ACC112 (cell line): ENCODE data around the gene RNH1.

Experiments used
- H2AFZ ChIP-seq: fragments of 200-600 bp; sonication (generic); one replicate; pipeline ENCODE4 v1.6.0; 2017; ENCODE audit warnings: antibody characterized with exemption, low read length; ENCODE audit not compliant: unreplicated experiment
- H3K27ac ChIP-seq: fragments of 200-600 bp; sonication (generic); 2 replicates; pipeline ENCODE4 v1.5.1; 2014; ENCODE audit warnings: low read depth, mild to moderate bottlenecking, antibody characterized with exemption, low read length, moderate library complexity
- H3K27me3 ChIP-seq: fragments of 200-600 bp; sonication (generic); 2 replicates; pipeline ENCODE4 v1.6.1; 2014; ENCODE audit warnings: mild to moderate bottlenecking, antibody characterized with exemption, low read length, moderate library complexity, mixed read lengths; ENCODE audit not compliant: insufficient read depth
- H3K36me3 ChIP-seq: fragments of 200-600 bp; sonication (generic); 2 replicates; pipeline ENCODE4 v1.6.1; 2016; ENCODE audit warnings: mild to moderate bottlenecking, antibody characterized with exemption, low read length, moderate library complexity, mixed read lengths; ENCODE audit not compliant: insufficient read depth
- H3K4me1 ChIP-seq: fragments of 200-600 bp; sonication (generic); one replicate; pipeline ENCODE4 v1.6.1; 2016; ENCODE audit warnings: low read length, mixed read lengths; ENCODE audit not compliant: insufficient read depth, unreplicated experiment, control insufficient read depth
- H3K4me3 ChIP-seq: fragments of 200-600 bp; sonication (generic); 2 replicates; pipeline ENCODE4 v1.5.1; 2014; ENCODE audit warnings: mild to moderate bottlenecking, low read depth, low read length
- H3K79me2 ChIP-seq: fragments of 200-600 bp; sonication (generic); one replicate; pipeline ENCODE4 v1.6.0; 2016; ENCODE audit warnings: low read length; ENCODE audit not compliant: control insufficient read depth, unreplicated experiment, insufficient read depth

RNH1 gene

GRCh38 chr11:550021-550745 lies 43.1 kb upstream of the RNH1 start:
- H3K36me3 ChIP-seq, result no peaks in the 10 kb centered on the region
- H3K27me3 ChIP-seq, result peaks cover 10% of the 10 kb centered on the region; the same call in 1 of the 2 replicates
- H3K4me1 ChIP-seq, result peaks cover 4% of the 10 kb centered on the region
- no peak overlapping the region for H3K4me3 ChIP-seq
- no peak overlapping the region for H2AFZ ChIP-seq
- no peak overlapping the region for H3K27ac ChIP-seq
- H3K79me2 ChIP-seq, result no peaks in the 10 kb centered on the region

GRCh38 chr11:548700-549603 lies 41.9 kb upstream of the RNH1 start:
- no peak overlapping the region for H3K27ac ChIP-seq
- no peaks in the 10 kb centered on the region for H3K27me3 ChIP-seq
- peaks cover 4% of the 10 kb centered on the region for H3K4me1 ChIP-seq
- no peak overlapping the region for H2AFZ ChIP-seq
- no peak overlapping the region for H3K4me3 ChIP-seq
- no peaks in the 10 kb centered on the region for H3K36me3 ChIP-seq
- no peaks in the 10 kb centered on the region for H3K79me2 ChIP-seq

- Histone ChIP-seq H3K27ac (no peak overlapping the region), H3K79me2 (no peaks in the 10 kb centered on the region), H2AFZ (no peak overlapping the region), H3K4me1 (no peaks in the 10 kb centered on the region), H3K36me3 (no peaks in the 10 kb centered on the region), H3K4me3 (no peak overlapping the region), H3K27me3 (no peaks in the 10 kb centered on the region)
Observed at GRCh38 chr11:545171-545570, 38.1 kb upstream of the RNH1 start.

GRCh38 chr11:544817-545166 lies 37.8 kb upstream of the RNH1 start:
- Histone ChIP-seq H3K4me1 (no peaks in the 10 kb centered on the region), H3K27ac (no peak overlapping the region), H3K27me3 (no peaks in the 10 kb centered on the region), H3K36me3 (no peaks in the 10 kb centered on the region), H2AFZ (no peak overlapping the region), H3K4me3 (no peak overlapping the region), H3K79me2 (no peaks in the 10 kb centered on the region)

- no peak overlapping the region for H3K4me3 ChIP-seq
- no peak overlapping the region for H3K27ac ChIP-seq
- no peaks in the 10 kb centered on the region for H3K79me2 ChIP-seq
Observed at GRCh38 chr11:541433-541885, 34.4 kb upstream of the RNH1 start.

GRCh38 chr11:540583-541432 lies 33.8 kb upstream of the RNH1 start:
- Histone ChIP-seq H3K27me3 (no peaks in the 10 kb centered on the region), H3K27ac (no peak overlapping the region), H3K36me3 (no peaks in the 10 kb centered on the region), H3K4me1 (peaks cover 7% of the 10 kb centered on the region), H3K79me2 (no peaks in the 10 kb centered on the region), H3K4me3 (no peak overlapping the region), H2AFZ (no peak overlapping the region)

More at GRCh38 chr11:541433-541885, 34.4 kb upstream of the RNH1 start:
- Histone ChIP-seq H3K27me3 (no peaks in the 10 kb centered on the region), H2AFZ (no peak overlapping the region), H3K36me3 (no peaks in the 10 kb centered on the region), H3K4me1 (peaks cover 7% of the 10 kb centered on the region)

- Histone ChIP-seq H3K36me3 (no peaks in the 10 kb centered on the region), H3K4me1 (peaks cover 7% of the 10 kb centered on the region), H3K79me2 (no peaks in the 10 kb centered on the region), H3K27me3 (no peaks in the 10 kb centered on the region), H3K4me3 (no peak overlapping the region), H3K27ac (no peak overlapping the region), H2AFZ (no peak overlapping the region)
Observed at GRCh38 chr11:539971-540481, 33.0 kb upstream of the RNH1 start.

GRCh38 chr11:538431-539051 lies 31.5 kb upstream of the RNH1 start:
- H3K27me3 ChIP-seq, result no peaks in the 10 kb centered on the region
- H3K79me2 ChIP-seq, result peaks cover 15% of the 10 kb centered on the region
- H3K4me3 ChIP-seq, result no peak overlapping the region
- no peak overlapping the region for H3K27ac ChIP-seq
- 0 out of 2 replicates have a peak, but pooled peaks cover 1% of the 10 kb centered on the region for H3K36me3 ChIP-seq
- no peak overlapping the region for H2AFZ ChIP-seq
- H3K4me1 ChIP-seq, result peaks cover 7% of the 10 kb centered on the region

- Histone ChIP-seq H3K36me3 (0 out of 2 replicates have a peak, but pooled peaks cover 3% of the 10 kb centered on the region), H3K4me1 (peaks cover 7% of the 10 kb centered on the region), H3K27ac (no peak overlapping the region), H3K4me3 (peak overlapping the region; percentile 86), H3K79me2 (peaks cover 16% of the 10 kb centered on the region), H2AFZ (no peak overlapping the region), H3K27me3 (no peaks in the 10 kb centered on the region)
Observed at GRCh38 chr11:537622-538430, 30.8 kb upstream of the RNH1 start.
